Measurements from ENCODE around the gene KIAA0825. TPM values are rescaled to one million over a fixed set of nuclear protein-coding genes. Genes with fewer than 3 reads are reported as not detected.

Gene KIAA0825
- total RNA-seq, 1 donor from 2014 or later, result 10.8 TPM

DNA sequence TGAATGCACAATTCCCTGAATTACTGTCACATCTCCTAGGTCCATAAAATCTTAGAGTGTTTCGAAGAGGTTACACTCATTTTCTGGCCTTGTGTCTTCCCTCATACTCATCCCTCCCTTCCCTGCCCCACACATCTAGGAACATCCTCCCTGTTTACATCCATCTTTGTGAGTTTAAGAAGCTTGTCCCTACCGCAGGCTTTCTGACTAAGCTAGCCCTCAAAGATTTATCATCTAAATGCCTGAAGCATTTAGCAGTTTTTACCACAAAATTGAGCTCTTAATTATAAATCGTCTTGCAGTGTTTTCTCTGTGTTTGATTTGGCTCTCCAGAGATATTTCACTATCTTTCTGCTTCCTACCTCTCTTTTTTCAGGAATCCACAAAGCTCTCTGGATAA lies 374.8 kb downstream of the KIAA0825 start:
- no peak for DNase-seq (ENCODE audit: low read depth)

DNA sequence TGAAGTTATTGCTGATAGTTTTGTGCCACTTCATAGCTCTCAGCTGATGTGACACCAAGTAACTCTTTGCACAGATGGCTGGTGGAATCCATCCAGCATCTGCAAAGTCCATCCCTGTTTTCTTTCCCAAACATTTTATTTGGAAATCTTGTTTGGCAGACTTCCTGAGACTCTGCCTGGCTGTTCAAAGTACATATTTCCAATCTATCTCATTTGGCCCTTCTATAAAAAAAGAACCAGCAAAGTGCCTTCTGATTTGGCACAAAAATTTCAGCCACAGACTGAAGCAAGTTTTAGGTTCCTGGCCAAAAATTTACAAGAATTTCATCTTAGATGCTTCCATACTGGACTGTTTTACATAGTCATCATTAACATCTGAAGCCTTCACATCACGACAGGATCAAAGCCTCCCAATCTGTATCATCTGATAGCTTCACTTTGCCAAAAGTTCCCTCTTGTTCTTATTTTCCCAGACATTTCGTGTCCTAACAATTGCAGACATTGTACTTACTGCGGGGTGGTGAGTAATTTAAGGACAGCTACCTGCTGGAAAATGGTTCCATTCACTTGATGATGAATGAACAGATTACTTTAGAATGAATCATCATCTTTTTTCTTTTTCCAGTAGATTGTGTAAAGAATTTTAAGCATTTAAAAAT lies 377.3 kb downstream of the KIAA0825 start:
- peak; percentile 70 for DNase-seq (ENCODE audit: low read depth)

GRCh38 chr5:94240596-94240992 lies 377.8 kb downstream of the KIAA0825 start:
- no peak for DNase-seq (ENCODE audit: low read depth)

DNA sequence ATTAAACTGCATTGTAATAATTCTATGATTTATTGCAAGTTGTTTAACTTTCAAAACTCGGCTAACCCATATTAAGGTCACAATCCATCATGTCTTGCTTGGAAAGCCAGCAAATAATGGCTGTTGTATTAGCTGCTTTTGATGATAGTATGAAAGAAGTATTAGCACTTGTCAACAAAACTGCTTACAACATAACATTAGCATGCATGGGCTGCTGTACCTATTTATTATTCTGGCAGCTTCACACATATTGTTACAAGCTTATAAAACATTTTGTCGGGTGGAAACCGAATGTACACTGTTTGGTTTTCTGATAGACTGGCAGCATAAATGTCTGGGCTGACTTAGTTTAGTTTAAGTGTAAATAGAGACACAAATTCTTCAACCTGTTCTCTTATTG lies 378.3 kb downstream of the KIAA0825 start:
- DNase-seq (ENCODE audit: low read depth), result no peak

DNA sequence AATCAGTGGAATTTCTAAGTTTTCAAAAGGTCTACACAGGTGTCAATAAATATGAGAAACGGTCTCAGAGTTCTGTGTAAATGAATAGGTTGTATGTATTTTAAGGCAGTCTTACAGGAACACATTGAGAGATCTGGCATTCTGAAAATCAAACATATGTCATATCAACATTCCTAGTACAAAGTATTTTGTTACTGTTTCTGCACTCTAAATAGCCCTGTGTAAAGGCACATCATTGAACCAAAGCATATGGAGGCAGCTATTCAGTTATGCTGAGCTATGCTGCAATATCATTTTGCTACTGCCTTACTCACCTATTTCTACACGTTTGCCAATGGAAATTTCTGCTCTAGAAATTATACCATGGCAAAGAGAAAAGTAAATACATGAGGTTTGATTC lies 379.1 kb downstream of the KIAA0825 start:
- no peak for DNase-seq (ENCODE audit: low read depth)

- DNase-seq (ENCODE audit: low read depth), result no peak
Measured at GRCh38 chr5:94234987-94235386, 383.4 kb downstream of the KIAA0825 start.

- no peak for DNase-seq (ENCODE audit: low read depth)
Measured at GRCh38 chr5:94228791-94229190, 389.6 kb downstream of the KIAA0825 start.

DNA sequence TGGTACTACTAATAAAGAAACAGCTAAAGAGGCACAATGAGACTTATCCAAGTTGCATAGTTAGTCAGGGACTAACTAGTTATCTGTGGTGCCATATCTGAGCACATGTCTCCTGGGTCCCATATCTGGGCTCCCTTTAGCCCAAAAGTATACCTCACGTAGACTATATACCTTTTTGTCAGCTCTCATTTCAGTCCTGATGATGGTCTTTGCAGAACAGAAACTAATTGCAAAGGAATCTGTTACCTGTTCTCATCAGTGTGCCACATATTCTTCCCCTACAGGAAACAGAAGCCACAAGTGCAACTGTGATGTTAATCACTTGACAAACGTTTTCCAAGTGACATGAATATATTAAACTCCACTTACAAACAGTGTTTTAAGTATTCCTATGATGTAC lies 395.2 kb downstream of the KIAA0825 start:
- DNase-seq (ENCODE audit: low read depth), result no peak

DNA sequence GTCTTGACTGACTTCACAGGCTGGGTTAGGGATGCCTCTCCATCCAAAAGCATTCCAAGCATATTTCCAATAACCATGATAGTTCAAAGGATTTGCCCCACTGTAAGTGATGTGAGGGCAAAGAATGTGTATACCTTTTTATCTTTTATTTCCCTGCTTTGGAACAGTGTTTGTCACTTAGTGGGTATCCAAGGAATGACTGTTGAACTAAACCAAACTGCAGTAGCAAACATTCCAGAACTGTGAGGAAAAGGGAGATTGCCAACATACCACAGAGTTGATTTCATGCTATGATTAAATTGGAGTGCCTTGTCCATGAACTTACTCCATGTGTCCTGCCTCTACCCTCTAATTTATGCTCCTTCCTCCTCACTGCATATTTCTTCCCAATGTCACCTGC lies 400.0 kb downstream of the KIAA0825 start:
- peak; percentile 89 for DNase-seq (ENCODE audit: low read depth)

GRCh38 chr5:94217745-94218144 lies 400.7 kb downstream of the KIAA0825 start:
- DNase-seq (ENCODE audit: low read depth), result no peak

- no peak for DNase-seq (ENCODE audit: low read depth)
Measured at GRCh38 chr5:94217216-94217615, 401.2 kb downstream of the KIAA0825 start.

- no peak for DNase-seq (ENCODE audit: low read depth)
Measured at GRCh38 chr5:94212476-94212875, 405.9 kb downstream of the KIAA0825 start.

DNA sequence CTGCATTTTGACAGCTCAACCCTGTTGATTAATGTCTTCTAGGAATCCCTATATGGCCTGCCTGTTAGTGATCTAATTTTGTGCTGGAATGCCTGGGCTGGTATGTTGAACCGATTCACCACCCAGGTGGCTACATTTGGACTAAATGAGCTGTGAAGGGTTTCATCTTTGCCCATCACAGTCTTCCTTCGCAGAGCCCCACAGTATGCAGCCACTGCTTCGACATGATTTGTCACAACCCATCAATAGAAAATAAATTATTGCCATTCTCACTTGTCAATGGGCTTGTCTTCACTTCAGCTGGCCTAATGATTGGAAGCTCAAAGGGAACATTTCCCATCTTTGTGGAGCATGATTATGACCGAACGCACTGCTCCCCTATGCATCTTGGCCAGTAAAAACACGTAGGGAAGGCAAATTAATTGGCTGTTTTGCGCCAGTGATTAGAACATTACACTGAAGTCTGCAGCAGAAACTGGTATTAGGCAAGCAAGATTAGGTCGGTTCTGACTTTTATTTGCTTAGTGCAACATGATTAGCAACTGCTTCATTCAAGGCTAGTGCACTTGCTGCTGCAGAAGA lies 408.5 kb downstream of the KIAA0825 start:
- peak; percentile 12 for DNase-seq (ENCODE audit: low read depth)

GRCh38 chr5:94209272-94209671 lies 409.1 kb downstream of the KIAA0825 start:
- DNase-seq (ENCODE audit: low read depth), result no peak

GRCh38 chr5:94199566-94199965 lies 418.8 kb downstream of the KIAA0825 start:
- no peak for DNase-seq (ENCODE audit: low read depth)

- DNase-seq (ENCODE audit: low read depth), result no peak
Measured at GRCh38 chr5:94197970-94198369, 420.4 kb downstream of the KIAA0825 start.

DNA sequence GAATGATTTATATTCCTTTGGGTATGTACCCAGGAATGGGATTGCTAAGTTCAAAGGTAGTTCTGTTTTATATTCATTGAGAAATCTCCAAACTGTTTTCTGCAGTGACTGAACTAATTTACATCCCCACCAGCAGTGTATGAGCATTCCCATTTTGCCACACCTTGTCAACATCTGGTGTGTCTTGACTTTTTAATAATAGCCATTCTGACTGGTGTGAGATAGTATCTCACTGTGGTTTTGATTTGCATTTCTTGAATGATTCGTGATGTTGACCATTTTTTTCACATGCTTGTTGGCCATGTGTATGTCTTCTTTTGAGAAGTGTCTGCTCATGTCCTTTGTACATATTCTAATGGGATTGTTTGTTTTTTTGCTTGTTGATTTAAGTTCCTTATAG lies 421.5 kb downstream of the KIAA0825 start:
- no peak for DNase-seq (ENCODE audit: low read depth)

DNA sequence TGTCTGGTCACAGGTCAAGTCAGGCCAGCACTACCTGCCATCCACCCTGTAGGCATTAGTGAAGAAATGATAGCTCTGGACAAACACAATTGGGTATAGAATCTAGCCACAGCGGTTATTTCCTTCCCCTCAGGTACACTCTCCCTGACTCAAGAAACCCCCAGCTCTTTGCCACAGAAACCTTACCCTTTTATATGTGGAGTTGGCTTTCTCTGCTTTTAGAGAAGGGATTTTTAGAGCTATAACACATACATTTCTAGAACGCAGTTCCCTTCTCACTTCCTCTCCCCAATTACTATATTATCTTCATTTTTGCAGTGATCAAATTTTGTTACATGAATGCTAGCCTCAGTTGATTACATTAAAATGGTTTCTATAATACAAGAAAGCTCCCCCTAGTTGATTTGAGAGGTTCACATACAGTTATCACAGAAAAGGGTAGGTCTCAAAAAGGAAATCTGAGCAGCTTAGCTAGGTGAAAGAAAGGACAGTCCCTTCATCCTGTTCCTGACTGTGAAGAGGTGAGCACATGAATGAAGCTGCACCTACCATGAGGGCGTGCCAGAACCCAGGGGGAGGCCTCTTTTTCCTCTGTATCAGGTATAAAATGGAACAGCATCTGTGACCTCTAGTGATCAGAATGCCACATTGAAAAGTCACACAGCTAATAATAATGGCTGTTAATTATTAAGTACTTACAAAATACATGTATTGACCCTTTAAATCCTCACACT lies 425.6 kb downstream of the KIAA0825 start:
- no peak for DNase-seq (ENCODE audit: low read depth)

DNA sequence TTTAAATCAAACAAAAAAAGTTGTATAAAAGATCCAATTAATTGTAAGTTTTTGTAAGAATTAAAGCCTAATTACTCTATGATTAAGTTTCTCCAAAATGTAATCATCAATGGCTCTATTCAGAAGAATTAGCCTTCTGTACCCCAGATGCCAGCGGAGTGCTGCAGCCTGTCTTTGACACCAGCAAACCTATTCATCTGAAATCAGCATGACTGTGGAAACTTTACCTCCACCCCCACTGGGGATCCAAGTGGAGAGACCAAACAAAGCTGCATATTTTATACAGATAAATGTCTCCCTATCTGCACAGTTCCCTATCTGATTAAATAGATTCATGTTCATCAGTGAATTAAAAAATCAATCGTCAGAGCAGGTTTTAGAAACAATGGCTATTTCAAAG lies 426.8 kb downstream of the KIAA0825 start:
- no peak for DNase-seq (ENCODE audit: low read depth)

DNA sequence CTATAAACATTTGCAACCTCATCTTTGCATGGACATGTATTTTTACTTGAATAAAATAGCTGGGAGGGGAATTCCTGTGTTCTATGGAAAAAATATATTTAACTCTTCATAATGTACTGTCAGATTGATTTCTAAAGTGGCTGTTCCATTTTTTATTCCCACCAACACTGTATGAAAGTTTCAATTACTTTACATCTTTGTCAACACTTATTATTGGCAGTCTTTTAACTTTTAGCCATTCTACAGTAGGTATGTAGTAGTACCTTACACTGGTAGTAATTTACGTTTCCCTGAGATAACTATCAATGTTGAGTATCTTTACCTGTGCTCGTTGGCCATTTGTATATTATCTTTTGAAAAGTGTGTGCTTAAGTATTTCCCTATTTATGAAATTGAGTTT lies 429.7 kb downstream of the KIAA0825 start:
- DNase-seq (ENCODE audit: low read depth), result no peak

- DNase-seq (ENCODE audit: low read depth), result no peak
Measured at GRCh38 chr5:94184870-94185269, 433.5 kb downstream of the KIAA0825 start.

DNA sequence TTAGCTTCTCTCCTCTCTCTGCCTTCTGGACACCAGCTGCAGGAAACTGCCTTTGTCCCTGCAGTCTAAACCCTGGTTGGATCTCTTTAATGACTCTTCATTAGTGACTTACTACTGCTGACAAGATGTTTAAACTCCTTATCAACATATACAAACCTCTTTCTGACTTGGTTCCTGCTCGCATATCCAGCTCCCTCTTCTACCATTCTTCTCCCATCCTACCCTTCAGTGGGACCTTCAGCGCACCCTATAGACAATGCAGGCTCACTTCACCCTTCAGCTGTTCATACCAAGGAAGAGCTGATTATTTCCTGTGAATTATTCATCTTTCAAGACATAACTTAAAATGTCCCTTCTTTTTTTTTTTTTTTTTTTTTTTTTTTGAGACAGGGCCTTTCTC lies 436.5 kb downstream of the KIAA0825 start:
- peak; percentile 7 for DNase-seq (ENCODE audit: low read depth)

- DNase-seq (ENCODE audit: low read depth), result no peak
Measured at GRCh38 chr5:94180761-94181160, 437.6 kb downstream of the KIAA0825 start.

All from renal cortical epithelial cell (primary cell).